GOT3 (cell line): Measurements from ENCODE around the gene BRD3.

ENCODE experiments used
- DNase-seq: peaks from one replicate; lab custom pipeline; 2025; ENCODE audit warnings: mixed read lengths; lab: John Stamatoyannopoulos, UW

BRD3 gene

GRCh38 chr9:134054891-134055811 is 12.7 kb downstream of the BRD3 start:
- no peak for DNase-seq

GRCh38 chr9:134053941-134054761 is 13.7 kb downstream of the BRD3 start:
- DNase-seq: no peak

- no peak for DNase-seq
Observed at GRCh38 chr9:134053401-134053871, 14.4 kb downstream of the BRD3 start.

GRCh38 chr9:134052941-134053340 is 14.9 kb downstream of the BRD3 start:
- no peak for DNase-seq

DNA sequence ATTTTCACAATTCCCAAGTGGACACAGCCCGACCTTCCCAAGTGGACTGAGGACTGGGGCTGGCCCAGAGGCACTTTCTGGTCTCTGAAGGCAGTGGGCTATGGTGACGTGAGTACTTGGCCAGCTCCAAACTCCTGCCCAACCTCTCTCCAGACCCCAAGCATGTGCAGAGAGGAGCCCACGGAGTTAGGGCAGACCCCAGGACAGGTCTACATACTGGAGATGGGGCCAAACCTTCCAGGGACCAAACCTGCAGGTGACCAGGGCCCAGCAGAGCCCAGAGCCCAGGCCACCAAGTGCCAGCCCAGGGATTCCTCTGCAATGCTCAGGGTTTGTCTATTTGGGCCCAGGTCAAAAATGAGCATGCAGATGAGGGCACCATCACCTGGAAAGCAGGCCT is 15.3 kb downstream of the BRD3 start:
- DNase-seq: no peak

DNA sequence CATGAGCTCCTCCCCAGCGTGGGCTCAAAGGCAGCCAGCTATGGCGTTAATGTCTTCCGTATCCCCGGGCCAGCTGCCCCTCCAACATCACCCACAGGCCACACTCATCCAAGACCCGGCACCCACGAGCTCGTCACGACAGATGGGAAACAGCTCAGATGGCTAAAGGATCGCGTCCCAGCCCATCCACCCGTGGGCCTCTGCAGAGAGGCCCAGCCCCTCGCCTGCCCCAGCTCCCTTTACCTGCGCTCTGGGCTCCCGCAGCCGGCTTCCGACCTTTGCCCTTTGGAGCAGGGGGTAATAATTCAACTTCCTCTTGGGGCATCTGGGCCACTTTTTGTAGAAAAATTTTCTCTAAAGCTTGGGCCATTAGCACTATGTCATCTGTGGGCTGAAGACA is 16.5 kb downstream of the BRD3 start:
- no peak for DNase-seq

GRCh38 chr9:134050726-134051125 is 17.1 kb downstream of the BRD3 start:
- DNase-seq: no peak

GRCh38 chr9:134049772-134050588 is 17.8 kb downstream of the BRD3 start:
- DNase-seq: no peak

DNA sequence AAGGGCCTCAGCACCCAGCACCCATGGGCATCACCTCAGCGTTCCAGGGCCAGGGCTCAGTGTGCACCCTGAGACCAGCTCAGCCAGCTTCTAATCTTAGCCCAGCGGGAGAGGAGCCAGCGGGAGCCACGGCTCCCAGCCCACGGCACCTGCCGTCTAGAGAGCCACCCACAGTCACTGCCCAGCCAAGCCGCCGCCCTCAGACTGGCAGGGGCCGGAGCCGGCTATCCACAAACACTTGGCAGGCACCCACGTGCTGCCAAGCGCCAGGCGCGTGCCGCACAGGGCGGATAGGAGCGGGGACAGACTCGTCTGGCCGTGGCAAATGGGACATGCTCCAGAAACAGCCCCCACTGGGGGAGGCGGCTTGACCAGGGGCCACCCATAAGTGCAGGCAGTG is 18.6 kb downstream of the BRD3 start:
- no peak for DNase-seq

- no peak for DNase-seq
Observed at GRCh38 chr9:134048582-134048968, 19.3 kb downstream of the BRD3 start.

DNA sequence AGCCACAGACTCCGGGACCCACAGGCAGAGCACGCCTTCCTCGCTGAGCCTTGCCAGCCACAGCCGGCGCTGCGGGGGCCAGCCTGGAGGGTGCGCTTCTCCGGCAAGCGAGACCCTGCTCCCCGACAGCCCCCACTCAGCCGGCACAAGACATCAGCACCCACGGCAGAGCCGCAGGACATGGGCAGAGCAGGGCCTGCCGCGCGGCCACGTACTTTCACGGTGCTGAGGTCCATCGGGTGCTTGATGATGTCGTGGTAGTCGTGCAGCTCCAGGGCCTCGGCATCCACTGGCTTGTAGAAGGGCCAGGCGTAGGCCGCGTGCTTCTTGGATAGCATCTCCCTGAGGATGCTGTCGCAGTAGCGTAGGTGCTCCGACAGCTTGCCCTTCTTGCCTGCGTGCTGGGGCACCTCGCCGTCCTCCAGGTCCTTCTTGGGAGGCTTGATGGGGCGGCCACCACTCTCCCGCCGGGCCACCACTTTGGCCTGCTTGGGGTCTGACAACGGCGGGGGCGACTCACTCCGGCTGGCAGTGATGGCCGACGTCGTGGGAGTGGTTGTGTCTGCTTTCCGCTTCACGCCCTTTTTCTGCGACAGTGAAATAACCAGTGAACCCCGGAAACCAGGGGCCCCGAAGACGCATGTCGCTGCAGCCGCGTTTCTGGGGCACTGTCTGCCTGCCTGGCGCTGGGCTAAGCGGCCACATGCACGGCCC is 19.8 kb downstream of the BRD3 start:
- no peak for DNase-seq

- no peak for DNase-seq
Observed at GRCh38 chr9:134046894-134047681, 20.7 kb downstream of the BRD3 start.

DNA sequence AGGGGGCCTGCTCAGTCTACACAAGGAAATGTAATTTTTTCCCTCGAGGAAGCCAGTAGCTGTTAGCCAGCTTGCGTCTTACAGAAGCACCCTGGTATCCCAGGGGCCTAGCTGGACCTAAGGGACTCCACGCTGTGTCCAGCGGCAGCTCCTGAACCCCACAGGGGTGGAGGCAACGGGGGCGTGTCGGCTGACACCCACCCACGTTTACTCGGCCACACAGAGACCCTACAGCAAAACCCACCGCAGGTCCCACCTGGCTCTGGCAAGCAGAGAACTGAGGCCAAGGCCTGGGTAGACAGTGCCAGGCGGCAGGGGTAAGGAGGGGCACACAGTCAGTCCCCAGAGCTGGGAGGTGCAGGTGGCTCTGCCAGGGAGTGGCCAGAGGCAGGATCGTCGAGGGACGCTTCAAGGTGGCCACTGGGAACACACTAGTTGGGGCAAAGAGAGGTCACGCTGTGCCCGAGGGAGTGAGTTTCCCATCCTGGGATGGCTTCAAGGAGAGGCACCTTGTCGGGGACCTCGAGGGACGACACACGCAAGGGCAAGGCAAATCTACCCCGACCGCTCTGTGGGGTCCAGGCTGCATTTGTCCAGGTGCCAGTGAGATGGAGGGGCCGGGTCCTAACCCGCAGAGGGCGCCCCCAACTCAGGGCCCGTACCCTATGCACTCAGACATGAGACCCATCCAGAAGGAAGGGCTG is 21.8 kb downstream of the BRD3 start:
- DNase-seq: no peak

DNA sequence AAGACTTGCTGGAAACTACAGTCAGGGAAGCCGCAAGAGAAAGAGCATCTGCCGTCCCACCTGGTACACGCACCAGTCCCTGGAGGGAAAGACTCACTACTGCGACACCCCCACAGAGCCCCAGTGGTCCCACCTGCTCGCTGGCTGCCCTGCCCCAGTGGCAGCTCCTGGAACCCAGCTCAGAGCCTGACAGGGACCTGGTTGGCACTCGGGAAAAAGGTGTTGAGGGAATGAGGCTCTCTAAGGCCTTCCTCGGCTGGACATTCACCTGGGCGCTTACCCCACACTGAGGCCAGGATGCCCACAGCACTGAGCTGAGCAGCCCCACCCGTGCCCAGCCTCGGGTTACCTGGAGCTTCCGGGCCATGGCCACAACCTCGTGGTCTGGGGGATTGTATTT is 22.9 kb downstream of the BRD3 start:
- DNase-seq: no peak

DNA sequence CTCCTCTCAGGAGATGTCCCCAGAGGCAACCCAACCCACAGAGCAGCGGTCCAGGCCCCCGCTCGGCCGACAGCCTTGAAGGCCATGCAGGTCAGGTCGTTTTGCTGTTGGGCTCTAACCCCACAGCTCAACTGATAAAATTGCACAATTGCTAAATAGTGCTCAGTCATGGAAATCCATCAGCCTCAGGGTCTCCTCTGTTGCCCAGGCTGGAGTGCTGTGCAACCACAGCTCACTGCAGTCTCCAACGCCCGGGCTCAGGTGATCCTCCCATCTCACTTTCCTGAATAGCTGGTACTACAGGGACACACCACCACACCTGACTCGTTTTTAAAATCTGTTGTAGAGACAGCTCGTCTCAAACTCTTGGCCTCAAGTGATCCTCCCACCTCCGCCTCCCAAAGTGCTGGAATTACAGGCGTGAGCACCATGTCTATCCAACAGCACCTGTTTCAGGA is 24.3 kb downstream of the BRD3 start:
- DNase-seq: no peak

GRCh38 chr9:134041649-134041962 is 26.2 kb downstream of the BRD3 start:
- DNase-seq: no peak

GRCh38 chr9:134040781-134041648 is 26.8 kb downstream of the BRD3 start:
- no peak for DNase-seq

DNA sequence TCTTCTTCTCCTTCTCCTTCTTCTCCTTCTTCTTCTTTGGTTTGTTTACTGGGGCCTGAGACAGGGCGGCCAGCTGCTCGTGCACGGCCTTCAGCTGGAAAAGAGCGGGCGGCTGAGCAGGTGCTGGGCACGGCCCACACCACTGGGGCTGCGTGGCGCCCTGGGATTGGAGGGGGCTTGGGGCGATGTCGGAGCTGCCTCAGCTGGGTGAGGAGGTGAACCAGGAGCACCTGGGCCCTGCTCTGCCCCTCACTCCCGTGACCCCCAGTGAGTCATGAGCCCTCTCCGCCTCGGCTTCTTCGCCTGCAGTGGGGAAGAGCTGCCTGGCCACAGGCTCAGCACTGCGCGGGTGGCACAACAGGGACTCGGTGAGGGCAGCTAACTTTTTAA is 27.7 kb downstream of the BRD3 start:
- no peak for DNase-seq
